B cell (primary cell): Measurements from ENCODE around the gene MTMR10. TPM values are rescaled to one million over a fixed set of nuclear protein-coding genes. Genes with fewer than 3 reads are reported as not detected.

Experiments
- ATAC-seq: fragments of 200-7000 bp; cut with Tn5 transposase; one replicate; pipeline ENCODE4 v1.10.0; 2021; ENCODE audit warnings: low read depth, mild to moderate bottlenecking, moderate number of reproducible peaks, moderate library complexity
- CTCF ChIA-PET: fragments of 350-600 bp; sonication (Branson Sonifier 250); formaldehyde crosslinking; loops from one replicate; lab custom pipeline; 2021; ENCODE audit warnings: antibody characterized with exemption, inconsistent platforms; lab: Charles Lee
- POLR2A ChIA-PET: fragments of 350-600 bp; sonication (Branson Sonifier 250); formaldehyde crosslinking; loops from one replicate; lab custom pipeline; 2021; ENCODE audit warnings: antibody characterized with exemption; lab: Charles Lee
- DNase-seq: peaks from one replicate; pipeline ENCODE4 v3.0.0; 2013
- H2AFZ ChIP-seq: 2 replicates; pipeline ENCODE4 v1.6.1; 2012; ENCODE audit warnings: mild to moderate bottlenecking, low read depth, low read length; ENCODE audit not compliant: insufficient read depth, poor library complexity, severe bottlenecking
- H3K27ac ChIP-seq, 2 donors: 1 replicate in 1 of 2; 2 replicates in 1 of 2; pipeline ENCODE4 v1.5.1; 2012 to 2013; ENCODE audit warnings: low read length in 2 of 2, mild to moderate bottlenecking in 2 of 2, moderate library complexity in 1 of 2
- H3K27me3 ChIP-seq, 4 experiments: fragments of 200-600 bp in 1 of 4; sonication (generic) in 1 of 4; replicated peaks in 1 of 4; 1 replicate in 2 of 4; 2 replicates in 2 of 4; pipeline versions ENCODE4 v1.6.1 to v1.7.0; 2013 to 2016; ENCODE audit warnings: low read length in 3 of 4, mild to moderate bottlenecking in 2 of 4, mixed read lengths in 1 of 4, moderate library complexity in 1 of 4; ENCODE audit not compliant: insufficient read depth in 4 of 4, control insufficient read depth in 3 of 4; ENCODE audit errors: control extremely low read depth in 1 of 4
- H3K36me3 ChIP-seq, 2 experiments: replicated peaks in 1 of 2; 1 replicate in 1 of 2; 2 replicates in 1 of 2; pipeline versions ENCODE4 v1.6.1 to v1.7.1; 2013; ENCODE audit warnings: low read length in 1 of 2; ENCODE audit not compliant: insufficient read depth in 2 of 2, control insufficient read depth in 1 of 2; ENCODE audit errors: control extremely low read depth in 1 of 2, extremely low read depth in 1 of 2
- H3K4me1 ChIP-seq, 2 donors: fragments of 200-600 bp in 1 of 2; sonication (generic) in 1 of 2; 1 replicate in 1 of 2; 2 replicates in 1 of 2; pipeline versions ENCODE4 v1.5.1 to v1.6.1; 2013 to 2017; ENCODE audit warnings: low read length in 2 of 2; ENCODE audit not compliant: control insufficient read depth in 2 of 2, insufficient read depth in 2 of 2
- H3K4me2 ChIP-seq: replicated peaks from 2 replicates; pipeline ENCODE3; 2012; ENCODE audit warnings: mild to moderate bottlenecking, low read depth, low read length; ENCODE audit not compliant: poor library complexity, severe bottlenecking
- H3K4me3 ChIP-seq, 5 experiments: fragments of 200-600 bp in 1 of 5; sonication (generic) in 1 of 5; 1 replicate in 3 of 5; 2 replicates in 2 of 5; pipeline versions ENCODE4 v1.5.1 to v1.7.0; 2011 to 2016; ENCODE audit warnings: low read length in 4 of 5, mild to moderate bottlenecking in 4 of 5, low read depth in 2 of 5, control low read depth in 1 of 5, moderate library complexity in 1 of 5; ENCODE audit not compliant: insufficient read depth in 1 of 5; ENCODE audit errors: control extremely low read depth in 1 of 5, extremely low read depth in 1 of 5
- H3K79me2 ChIP-seq: fragments of 200-600 bp; sonication (generic); one replicate; pipeline ENCODE4 v1.6.0; 2016; ENCODE audit warnings: low read length; ENCODE audit not compliant: control insufficient read depth, insufficient read depth
- H3K9ac ChIP-seq: fragments of 200-600 bp; sonication (generic); 2 replicates; pipeline ENCODE4 v1.6.1; 2017; ENCODE audit warnings: mild to moderate bottlenecking, low read length, moderate library complexity
- H3K9me3 ChIP-seq, 3 donors: one replicate each; pipeline versions ENCODE4 v1.6.1 to v1.7.1; 2013; ENCODE audit warnings: low read length in 2 of 3; ENCODE audit not compliant: control insufficient read depth in 2 of 3, insufficient read depth in 1 of 3; ENCODE audit errors: control extremely low read depth in 1 of 3
- H4K20me1 ChIP-seq: 2 replicates; pipeline ENCODE4 v1.6.0; 2012; ENCODE audit warnings: mild to moderate bottlenecking, low read length; ENCODE audit not compliant: insufficient read depth, control insufficient read depth, poor library complexity, severe bottlenecking
- H3K27ac Mint-ChIP-seq: one replicate; pipeline ENCODE4 v1.8.0; 2021; ENCODE audit warnings: mixed read lengths
- H3K27me3 Mint-ChIP-seq: one replicate; pipeline ENCODE4 v1.8.0; 2021; ENCODE audit warnings: mixed read lengths
- H3K4me1 Mint-ChIP-seq: one replicate; pipeline ENCODE4 v1.8.0; 2021; ENCODE audit warnings: mixed read lengths
- H3K4me3 Mint-ChIP-seq: one replicate; pipeline ENCODE4 v1.8.0; 2021; ENCODE audit warnings: mixed read lengths
- H3K9me3 Mint-ChIP-seq: one replicate; pipeline ENCODE4 v1.8.0; 2022; ENCODE audit warnings: mixed read lengths; ENCODE audit not compliant: insufficient read depth
- EZH2 ChIP-seq: IDR thresholded peaks from 2 replicates; pipeline ENCODE4 v1.6.1; 2012; ENCODE audit warnings: borderline replicate concordance, low read depth, mild to moderate bottlenecking, moderate library complexity, low read length; ENCODE audit not compliant: insufficient read depth, poor library complexity, severe bottlenecking
- WGBS: methylation state at CpG from one replicate; pipeline ENCODE4 v1.1.5; 2013; ENCODE audit warnings: missing lambda C conversion rate; ENCODE audit not compliant: insufficient coverage; 5-methylcytosine and 5-hydroxymethylcytosine counted together
- intact Hi-C: fragments of 100-400 bp; cut with micrococcal nuclease; formaldehyde crosslinking; loops from one replicate; pipeline ENCODE4 v1.10.0; 2022
- polyA plus RNA-seq: library from polyadenylated mRNA; depleted of rRNA; stranded (reverse); fragments of >200 nt; gene quantifications from 2 replicates; pipeline ENCODE4 v1.2.3, GENCODE V29; 2012
- total RNA-seq, 2 donors: library from RNA; stranded (reverse); fragments of 120-200 nt in 1 of 2; gene quantifications; 1 replicate in 1 of 2; 2 replicates in 1 of 2; pipeline versions ENCODE4 v1.2.3 to v1.2.4, GENCODE V29; 2013 to 2022
- TF ChIP-seq, protein P1 (sequence below): fragments of 200-600 bp; IDR thresholded peaks from one replicate; pipeline ENCODE4 v1.8.0; 2022; ENCODE audit warnings: antibody characterized with exemption, mild to moderate bottlenecking

The MTMR10 gene
- total and polyA plus RNA-seq, 2 donors (not counting 1 experiment from before 2014, with no cell fraction given): 27.9 to 50.2 TPM

DNA sequence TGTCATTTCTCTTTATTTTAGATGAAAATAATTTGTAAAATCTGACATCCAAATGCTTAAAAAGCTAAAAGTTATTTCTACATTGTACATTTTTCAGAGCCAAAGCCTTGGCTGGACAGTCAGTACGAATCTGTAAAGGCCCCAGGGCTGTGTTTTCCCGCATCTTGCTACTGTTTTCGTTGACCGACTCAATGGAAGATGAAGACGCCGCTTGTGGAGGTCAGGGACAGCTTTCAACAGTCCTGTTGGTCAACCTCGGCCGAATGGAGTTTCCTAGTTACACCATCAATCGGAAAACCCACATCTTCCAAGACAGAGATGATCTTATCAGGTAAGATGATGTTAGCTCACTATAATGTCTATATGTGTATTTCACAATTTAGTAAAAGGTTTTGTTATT is 77.7 kb downstream of the MTMR10 start:
- Histone ChIP-seq H3K4me3 (no peak overlapping the region), H3K79me2 (no peaks in the 10 kb centered on the region), H3K27me3 (no peaks in the 10 kb centered on the region), H3K27ac (no peak overlapping the region), H3K36me3 (peaks cover 1 to 17% of the 10 kb centered on the region in 2 experiments), H4K20me1 (no peaks in the 10 kb centered on the region), H3K4me2 (no peak overlapping the region), H3K9ac (no peak overlapping the region), H2AFZ (no peak overlapping the region), H3K9me3 (no peaks in the 10 kb centered on the region), H3K4me1 (no peaks in the 10 kb centered on the region)
- H3K4me3 Mint-ChIP-seq: no peak overlapping the region
- intact Hi-C loops: no loop called here
- no peaks in the 10 kb centered on the region for H3K27me3 Mint-ChIP-seq
- 100% methylated on average over 4 of the region's 9 CpGs for WGBS
- DNase-seq (no peak), ATAC-seq (no peak)
- no peaks in the 10 kb centered on the region for H3K9me3 Mint-ChIP-seq
- no peaks in the 10 kb centered on the region for H3K4me1 Mint-ChIP-seq
- POLR2A ChIA-PET: no interaction called here
- no peak overlapping the region for H3K27ac Mint-ChIP-seq
- no peak for TF ChIP-seq EZH2
- TF ChIP-seq, protein P1, sequence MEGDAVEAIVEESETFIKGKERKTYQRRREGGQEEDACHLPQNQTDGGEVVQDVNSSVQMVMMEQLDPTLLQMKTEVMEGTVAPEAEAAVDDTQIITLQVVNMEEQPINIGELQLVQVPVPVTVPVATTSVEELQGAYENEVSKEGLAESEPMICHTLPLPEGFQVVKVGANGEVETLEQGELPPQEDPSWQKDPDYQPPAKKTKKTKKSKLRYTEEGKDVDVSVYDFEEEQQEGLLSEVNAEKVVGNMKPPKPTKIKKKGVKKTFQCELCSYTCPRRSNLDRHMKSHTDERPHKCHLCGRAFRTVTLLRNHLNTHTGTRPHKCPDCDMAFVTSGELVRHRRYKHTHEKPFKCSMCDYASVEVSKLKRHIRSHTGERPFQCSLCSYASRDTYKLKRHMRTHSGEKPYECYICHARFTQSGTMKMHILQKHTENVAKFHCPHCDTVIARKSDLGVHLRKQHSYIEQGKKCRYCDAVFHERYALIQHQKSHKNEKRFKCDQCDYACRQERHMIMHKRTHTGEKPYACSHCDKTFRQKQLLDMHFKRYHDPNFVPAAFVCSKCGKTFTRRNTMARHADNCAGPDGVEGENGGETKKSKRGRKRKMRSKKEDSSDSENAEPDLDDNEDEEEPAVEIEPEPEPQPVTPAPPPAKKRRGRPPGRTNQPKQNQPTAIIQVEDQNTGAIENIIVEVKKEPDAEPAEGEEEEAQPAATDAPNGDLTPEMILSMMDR: no peak
- CTCF ChIA-PET: interaction anchor here (1.3 kb wide), 1 partner anchor 215 kb away, joined by 4 read pairs; no protein-coding TSS in a partner anchor

DNA sequence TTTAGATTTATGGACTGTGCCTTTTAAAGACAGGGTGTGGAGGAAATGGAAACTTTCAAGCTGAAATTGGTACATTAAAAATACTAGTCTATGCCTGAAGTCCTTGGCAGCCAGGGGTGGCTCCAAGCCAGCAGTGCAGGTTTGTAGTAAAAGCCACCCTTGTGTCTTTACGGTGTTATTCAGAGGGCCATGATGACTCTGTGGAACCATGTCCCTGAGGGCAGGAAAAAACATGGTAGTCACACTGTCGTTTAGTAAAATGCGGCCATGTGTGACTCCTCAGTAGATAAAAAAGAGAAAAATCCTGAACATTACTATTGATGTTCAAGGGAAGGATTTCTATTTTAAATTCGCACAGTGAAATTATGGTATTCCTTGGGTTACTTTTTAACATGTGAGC is 85.1 kb downstream of the MTMR10 start:
- Mint-ChIP-seq H3K9me3 (no peaks in the 10 kb centered on the region), H3K27ac (no peak overlapping the region), H3K4me1 (peaks cover 29% of the 10 kb centered on the region), H3K4me3 (no peak overlapping the region), H3K27me3 (no peaks in the 10 kb centered on the region)
- H3K4me1 ChIP-seq: peaks cover 0 to 6% of the 10 kb centered on the region in 2 donors
- intact Hi-C loops: no loop called here
- ChIA-PET CTCF (interaction anchor here (1.3 kb wide), 1 partner anchor 223 kb away, joined by 4 read pairs; no protein-coding TSS in a partner anchor), POLR2A (no interaction called here)
- H3K9me3 ChIP-seq: no peaks in the 10 kb centered on the region
- no peaks in the 10 kb centered on the region for H4K20me1 ChIP-seq
- TF ChIP-seq, protein P1: no peak
- TF ChIP-seq EZH2: no peak
- H3K4me3 ChIP-seq: no peak overlapping the region
- H2AFZ ChIP-seq: no peak overlapping the region
- no peaks in the 10 kb centered on the region for H3K79me2 ChIP-seq
- H3K27me3 ChIP-seq: no peaks in the 10 kb centered on the region
- no peak overlapping the region for H3K27ac ChIP-seq
- H3K9ac ChIP-seq: no peak overlapping the region
- H3K36me3 ChIP-seq: peaks cover 1 to 2% of the 10 kb centered on the region in 2 experiments
- 70% methylated on average over 3 of the region's 4 CpGs for WGBS
- no peak for ATAC-seq
- H3K4me2 ChIP-seq: no peak overlapping the region
- DNase-seq: no peak
